ENCODE results near the gene LARGE1.

Gene LARGE1

GRCh38 chr22:33706100-33706499 lies 214.2 kb downstream of the LARGE1 start:
- Histone ChIP-seq H3K27me3 (ENCODE audit: control insufficient read depth in 1 of 2, insufficient read depth in 2 of 2, low read length in 2 of 2) (no peaks in the 10 kb centered on the region), H3K9me3 (ENCODE audit: control insufficient read depth in 2 of 2, low read length in 2 of 2) (peaks cover 0 to 3% of the 10 kb centered on the region in 2 donors), H3K9ac (ENCODE audit: low read length in 2 of 2) (no peak overlapping the region), H3K4me1 (ENCODE audit: control insufficient read depth, insufficient read depth, low read length) (no peaks in the 10 kb centered on the region), H3K36me3 (ENCODE audit: control insufficient read depth in 2 of 2, insufficient read depth in 2 of 2, low read length in 2 of 2) (peaks cover 0 to 2% of the 10 kb centered on the region in 2 donors), H3K4me3 (ENCODE audit: low read length in 2 of 2) (no peak overlapping the region), H3K27ac (ENCODE audit: low read length) (no peak overlapping the region)

GRCh38 chr22:33699176-33699575 lies 221.1 kb downstream of the LARGE1 start:
- Histone ChIP-seq H3K4me1 (ENCODE audit: control insufficient read depth, insufficient read depth, low read length) (no peaks in the 10 kb centered on the region), H3K27me3 (ENCODE audit: control insufficient read depth in 1 of 2, insufficient read depth in 2 of 2, low read length in 2 of 2) (no peaks in the 10 kb centered on the region), H3K27ac (ENCODE audit: low read length) (no peak overlapping the region), H3K9me3 (ENCODE audit: control insufficient read depth in 2 of 2, low read length in 2 of 2) (peaks cover 0 to 3% of the 10 kb centered on the region in 2 donors), H3K36me3 (ENCODE audit: control insufficient read depth in 2 of 2, insufficient read depth in 2 of 2, low read length in 2 of 2) (peaks cover 3 to 7% of the 10 kb centered on the region in 2 donors), H3K4me3 (ENCODE audit: low read length in 2 of 2) (no peak overlapping the region), H3K9ac (ENCODE audit: low read length in 2 of 2) (no peak overlapping the region)

- Histone ChIP-seq H3K4me3 (ENCODE audit: low read length in 2 of 2) (no peak overlapping the region), H3K9ac (ENCODE audit: low read length in 2 of 2) (no peak overlapping the region), H3K9me3 (ENCODE audit: control insufficient read depth in 2 of 2, low read length in 2 of 2) (no peaks in the 10 kb centered on the region), H3K27ac (ENCODE audit: low read length) (no peak overlapping the region), H3K36me3 (ENCODE audit: control insufficient read depth in 2 of 2, insufficient read depth in 2 of 2, low read length in 2 of 2) (peaks cover 3 to 7% of the 10 kb centered on the region in 2 donors), H3K4me1 (ENCODE audit: control insufficient read depth, insufficient read depth, low read length) (no peaks in the 10 kb centered on the region), H3K27me3 (ENCODE audit: control insufficient read depth in 1 of 2, insufficient read depth in 2 of 2, low read length in 2 of 2) (no peaks in the 10 kb centered on the region)
Observed at GRCh38 chr22:33697640-33698039, 222.6 kb downstream of the LARGE1 start.

- no peak overlapping the region for H3K4me3 ChIP-seq (ENCODE audit: low read length in 2 of 2)
- H3K9ac ChIP-seq (ENCODE audit: low read length in 2 of 2): no peak overlapping the region
- H3K27me3 ChIP-seq (ENCODE audit: control insufficient read depth in 1 of 2, insufficient read depth in 2 of 2, low read length in 2 of 2): no peaks in the 10 kb centered on the region
Observed at GRCh38 chr22:33691057-33691630, 229.1 kb downstream of the LARGE1 start.

GRCh38 chr22:33688903-33689302 lies 231.4 kb downstream of the LARGE1 start:
- Histone ChIP-seq H3K4me3 (ENCODE audit: low read length in 2 of 2) (no peak overlapping the region), H3K9ac (ENCODE audit: low read length in 2 of 2) (no peak overlapping the region), H3K9me3 (ENCODE audit: control insufficient read depth in 2 of 2, low read length in 2 of 2) (no peaks in the 10 kb centered on the region), H3K4me1 (ENCODE audit: control insufficient read depth, insufficient read depth, low read length) (no peaks in the 10 kb centered on the region), H3K36me3 (ENCODE audit: control insufficient read depth in 2 of 2, insufficient read depth in 2 of 2, low read length in 2 of 2) (no peaks in the 10 kb centered on the region), H3K27ac (ENCODE audit: low read length) (no peak overlapping the region), H3K27me3 (ENCODE audit: control insufficient read depth in 1 of 2, insufficient read depth in 2 of 2, low read length in 2 of 2) (no peaks in the 10 kb centered on the region)

More at GRCh38 chr22:33691057-33691630, 229.1 kb downstream of the LARGE1 start:
- Histone ChIP-seq H3K27ac (ENCODE audit: low read length) (no peak overlapping the region), H3K9me3 (ENCODE audit: control insufficient read depth in 2 of 2, low read length in 2 of 2) (no peaks in the 10 kb centered on the region), H3K4me1 (ENCODE audit: control insufficient read depth, insufficient read depth, low read length) (no peaks in the 10 kb centered on the region), H3K36me3 (ENCODE audit: control insufficient read depth in 2 of 2, insufficient read depth in 2 of 2, low read length in 2 of 2) (no peaks in the 10 kb centered on the region)

GRCh38 chr22:33687464-33687863 lies 232.8 kb downstream of the LARGE1 start:
- Histone ChIP-seq H3K9ac (ENCODE audit: low read length in 2 of 2) (no peak overlapping the region), H3K9me3 (ENCODE audit: control insufficient read depth in 2 of 2, low read length in 2 of 2) (no peaks in the 10 kb centered on the region), H3K27me3 (ENCODE audit: control insufficient read depth in 1 of 2, insufficient read depth in 2 of 2, low read length in 2 of 2) (no peaks in the 10 kb centered on the region), H3K4me3 (ENCODE audit: low read length in 2 of 2) (no peak overlapping the region), H3K36me3 (ENCODE audit: control insufficient read depth in 2 of 2, insufficient read depth in 2 of 2, low read length in 2 of 2) (no peaks in the 10 kb centered on the region), H3K27ac (ENCODE audit: low read length) (no peak overlapping the region), H3K4me1 (ENCODE audit: control insufficient read depth, insufficient read depth, low read length) (no peaks in the 10 kb centered on the region)

GRCh38 chr22:33684087-33684486 lies 236.2 kb downstream of the LARGE1 start:
- H3K27me3 ChIP-seq (ENCODE audit: control insufficient read depth in 1 of 2, insufficient read depth in 2 of 2, low read length in 2 of 2): no peaks in the 10 kb centered on the region

GRCh38 chr22:33682927-33683326 lies 237.3 kb downstream of the LARGE1 start:
- Histone ChIP-seq H3K27ac (ENCODE audit: low read length) (no peak overlapping the region), H3K4me1 (ENCODE audit: control insufficient read depth, insufficient read depth, low read length) (no peaks in the 10 kb centered on the region), H3K36me3 (ENCODE audit: control insufficient read depth in 2 of 2, insufficient read depth in 2 of 2, low read length in 2 of 2) (no peaks in the 10 kb centered on the region)

More at GRCh38 chr22:33684087-33684486, 236.2 kb downstream of the LARGE1 start:
- H3K27ac ChIP-seq (ENCODE audit: low read length): no peak overlapping the region
- no peak overlapping the region for H3K9ac ChIP-seq (ENCODE audit: low read length in 2 of 2)
- H3K4me1 ChIP-seq (ENCODE audit: control insufficient read depth, insufficient read depth, low read length): no peaks in the 10 kb centered on the region
- H3K4me3 ChIP-seq (ENCODE audit: low read length in 2 of 2): no peak overlapping the region
- H3K9me3 ChIP-seq (ENCODE audit: control insufficient read depth in 2 of 2, low read length in 2 of 2): no peaks in the 10 kb centered on the region
- H3K36me3 ChIP-seq (ENCODE audit: control insufficient read depth in 2 of 2, insufficient read depth in 2 of 2, low read length in 2 of 2): no peaks in the 10 kb centered on the region

GRCh38 chr22:33680632-33681031 lies 239.6 kb downstream of the LARGE1 start:
- Histone ChIP-seq H3K9ac (ENCODE audit: low read length in 2 of 2) (no peak overlapping the region), H3K27me3 (ENCODE audit: control insufficient read depth in 1 of 2, insufficient read depth in 2 of 2, low read length in 2 of 2) (no peaks in the 10 kb centered on the region), H3K4me1 (ENCODE audit: control insufficient read depth, insufficient read depth, low read length) (no peaks in the 10 kb centered on the region), H3K9me3 (ENCODE audit: control insufficient read depth in 2 of 2, low read length in 2 of 2) (no peaks in the 10 kb centered on the region), H3K27ac (ENCODE audit: low read length) (no peak overlapping the region), H3K4me3 (ENCODE audit: low read length in 2 of 2) (no peak overlapping the region), H3K36me3 (ENCODE audit: control insufficient read depth in 2 of 2, insufficient read depth in 2 of 2, low read length in 2 of 2) (no peaks in the 10 kb centered on the region)

More at GRCh38 chr22:33682927-33683326, 237.3 kb downstream of the LARGE1 start:
- Histone ChIP-seq H3K9me3 (ENCODE audit: control insufficient read depth in 2 of 2, low read length in 2 of 2) (no peaks in the 10 kb centered on the region), H3K27me3 (ENCODE audit: control insufficient read depth in 1 of 2, insufficient read depth in 2 of 2, low read length in 2 of 2) (no peaks in the 10 kb centered on the region), H3K9ac (ENCODE audit: low read length in 2 of 2) (no peak overlapping the region), H3K4me3 (ENCODE audit: low read length in 2 of 2) (no peak overlapping the region)

GRCh38 chr22:33678523-33678922 lies 241.8 kb downstream of the LARGE1 start:
- Histone ChIP-seq H3K4me3 (ENCODE audit: low read length in 2 of 2) (no peak overlapping the region), H3K9me3 (ENCODE audit: control insufficient read depth in 2 of 2, low read length in 2 of 2) (no peaks in the 10 kb centered on the region), H3K27me3 (ENCODE audit: control insufficient read depth in 1 of 2, insufficient read depth in 2 of 2, low read length in 2 of 2) (no peaks in the 10 kb centered on the region), H3K27ac (ENCODE audit: low read length) (no peak overlapping the region), H3K36me3 (ENCODE audit: control insufficient read depth in 2 of 2, insufficient read depth in 2 of 2, low read length in 2 of 2) (no peaks in the 10 kb centered on the region), H3K4me1 (ENCODE audit: control insufficient read depth, insufficient read depth, low read length) (no peaks in the 10 kb centered on the region), H3K9ac (ENCODE audit: low read length in 2 of 2) (no peak overlapping the region)

- no peak overlapping the region for H3K27ac ChIP-seq (ENCODE audit: low read length)
- no peak overlapping the region for H3K4me3 ChIP-seq (ENCODE audit: low read length in 2 of 2)
- H3K27me3 ChIP-seq (ENCODE audit: control insufficient read depth in 1 of 2, insufficient read depth in 2 of 2, low read length in 2 of 2): no peaks in the 10 kb centered on the region
- no peak overlapping the region for H3K9ac ChIP-seq (ENCODE audit: low read length in 2 of 2)
- H3K4me1 ChIP-seq (ENCODE audit: control insufficient read depth, insufficient read depth, low read length): no peaks in the 10 kb centered on the region
- no peaks in the 10 kb centered on the region for H3K36me3 ChIP-seq (ENCODE audit: control insufficient read depth in 2 of 2, insufficient read depth in 2 of 2, low read length in 2 of 2)
- H3K9me3 ChIP-seq (ENCODE audit: control insufficient read depth in 2 of 2, low read length in 2 of 2): no peaks in the 10 kb centered on the region
Observed at GRCh38 chr22:33677536-33677935, 242.7 kb downstream of the LARGE1 start.

All from stomach smooth muscle (tissue), 2 donors.